ENCODE data around the gene PTPRT.

DNA sequence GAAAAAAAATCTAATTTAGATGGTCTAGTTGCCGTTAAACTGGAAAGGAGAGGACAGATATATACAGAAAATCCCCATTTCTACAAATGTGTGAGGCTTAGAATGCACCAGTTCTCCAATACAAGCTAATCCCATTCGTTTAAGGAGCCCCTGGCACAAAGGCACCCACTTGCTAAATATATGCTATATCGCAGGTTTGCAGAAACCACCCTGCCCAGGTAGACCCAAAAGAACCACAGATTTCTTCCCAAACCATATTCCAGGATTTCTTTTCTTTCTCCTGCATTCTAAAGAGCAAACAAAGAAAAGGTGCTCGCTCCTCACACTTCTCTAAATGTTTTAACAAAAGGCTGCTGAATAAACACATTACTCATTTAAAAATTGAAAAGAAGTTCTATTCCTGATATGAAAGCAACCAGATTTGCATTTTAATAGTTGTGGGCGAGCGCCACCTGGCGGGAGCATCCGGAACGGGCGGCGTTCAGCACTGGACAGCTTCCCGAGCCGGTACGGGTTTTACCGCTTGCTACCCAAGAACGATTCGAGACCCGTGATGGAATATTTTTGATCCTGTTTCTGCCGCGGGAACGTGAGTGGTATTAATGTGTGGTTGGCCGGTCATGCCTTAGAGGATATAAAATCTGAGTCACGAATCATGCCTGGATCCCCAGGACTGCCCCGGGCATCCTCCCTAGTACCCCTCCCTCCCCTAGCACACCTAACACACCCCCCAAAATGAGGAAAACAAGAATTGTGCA lies 2.1 kb downstream of the PTPRT start:
- TF ChIP-seq, protein P1, sequence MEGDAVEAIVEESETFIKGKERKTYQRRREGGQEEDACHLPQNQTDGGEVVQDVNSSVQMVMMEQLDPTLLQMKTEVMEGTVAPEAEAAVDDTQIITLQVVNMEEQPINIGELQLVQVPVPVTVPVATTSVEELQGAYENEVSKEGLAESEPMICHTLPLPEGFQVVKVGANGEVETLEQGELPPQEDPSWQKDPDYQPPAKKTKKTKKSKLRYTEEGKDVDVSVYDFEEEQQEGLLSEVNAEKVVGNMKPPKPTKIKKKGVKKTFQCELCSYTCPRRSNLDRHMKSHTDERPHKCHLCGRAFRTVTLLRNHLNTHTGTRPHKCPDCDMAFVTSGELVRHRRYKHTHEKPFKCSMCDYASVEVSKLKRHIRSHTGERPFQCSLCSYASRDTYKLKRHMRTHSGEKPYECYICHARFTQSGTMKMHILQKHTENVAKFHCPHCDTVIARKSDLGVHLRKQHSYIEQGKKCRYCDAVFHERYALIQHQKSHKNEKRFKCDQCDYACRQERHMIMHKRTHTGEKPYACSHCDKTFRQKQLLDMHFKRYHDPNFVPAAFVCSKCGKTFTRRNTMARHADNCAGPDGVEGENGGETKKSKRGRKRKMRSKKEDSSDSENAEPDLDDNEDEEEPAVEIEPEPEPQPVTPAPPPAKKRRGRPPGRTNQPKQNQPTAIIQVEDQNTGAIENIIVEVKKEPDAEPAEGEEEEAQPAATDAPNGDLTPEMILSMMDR (IDR thresholded peaks at IDR 0.05) = peak; percentile 72 to 86 (median 82)
- TF ChIP-seq POLR2A (IDR thresholded peaks at IDR 0.05) (no peak), POLR2AphosphoS5 (IDR thresholded peaks at IDR 0.05; ENCODE audit: insufficient read depth in 1 of 2, low read depth in 1 of 2) (no peak)
